Activated CD8-positive, alpha-beta memory T cell treated with anti-CD3 and anti-CD28 coated beads for 48 hours (primary cell): ENCODE measurements around the gene HS3ST6.
"Not testable (repeated sequence)": the region's sequence is repeated elsewhere in the genome, so short reads cannot be mapped to it uniquely, and the experiment has no call there.

Experiments used
- DNase-seq, 3 experiments: peaks; one replicate each; pipeline ENCODE4 v3.0.0-alpha.2; 2020; ENCODE audit warnings: low read depth in 2 of 3, low spot score in 2 of 3

Gene HS3ST6

DNA sequence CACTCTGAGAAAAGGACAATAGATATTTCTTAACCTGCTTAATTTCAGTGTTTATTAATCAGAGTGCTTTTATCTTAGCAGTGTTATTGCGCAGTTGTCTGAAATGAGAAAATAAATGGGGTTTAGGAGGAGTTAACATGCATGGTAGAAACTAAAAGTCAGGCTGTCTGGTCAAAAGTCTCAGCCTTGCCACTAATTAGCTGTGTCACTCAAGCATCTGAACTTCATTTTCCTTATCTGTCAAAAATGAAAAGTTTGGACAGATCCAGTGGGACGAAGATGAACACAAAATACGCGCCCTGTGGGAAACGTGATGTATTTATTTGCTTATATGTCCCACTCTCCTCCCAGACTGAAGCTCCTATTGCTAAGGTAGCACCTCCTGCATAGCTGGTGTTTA, 40.0 kb downstream of the HS3ST6 start:
- no peak for DNase-seq

DNA sequence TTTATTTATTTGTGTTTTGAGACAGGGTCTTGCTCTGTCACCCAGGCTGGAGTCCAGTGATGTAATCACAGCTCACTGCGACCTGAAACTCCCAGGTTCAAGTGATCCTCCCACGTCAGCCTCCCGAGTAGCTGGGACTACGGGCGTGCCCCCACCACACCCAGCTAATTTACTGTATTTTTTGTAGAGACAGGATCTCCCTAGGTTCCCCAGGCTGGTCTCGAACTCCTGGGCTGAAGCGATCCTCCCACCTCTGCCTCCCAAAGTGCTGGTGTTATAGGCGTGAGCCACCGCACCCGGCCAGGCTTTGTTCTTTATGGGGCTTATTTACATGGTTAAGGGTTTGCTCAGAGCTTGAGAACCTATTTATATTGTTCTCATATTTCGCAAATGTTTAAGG, 40.4 kb downstream of the HS3ST6 start:
- DNase-seq: no peak

DNA sequence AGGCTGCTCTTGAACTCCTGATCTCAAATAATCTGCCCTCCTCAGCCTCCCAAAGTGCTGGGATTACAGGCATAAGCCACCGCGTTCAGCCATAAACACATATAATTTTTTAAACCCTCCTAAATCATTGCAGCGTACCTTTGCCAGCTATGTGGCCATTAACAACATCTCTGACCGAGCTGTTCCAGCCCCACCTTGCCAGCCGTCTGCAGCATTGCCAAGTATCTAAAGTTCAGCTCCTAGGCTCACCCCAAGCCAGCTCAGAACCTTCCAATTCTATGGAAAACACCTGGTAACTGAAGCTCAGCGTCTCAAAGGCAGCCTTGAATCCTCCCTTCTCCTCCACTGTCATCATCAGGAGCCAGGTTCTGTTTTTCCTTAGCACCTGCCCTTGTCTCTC, 41.1 kb downstream of the HS3ST6 start:
- no peak for DNase-seq

DNA sequence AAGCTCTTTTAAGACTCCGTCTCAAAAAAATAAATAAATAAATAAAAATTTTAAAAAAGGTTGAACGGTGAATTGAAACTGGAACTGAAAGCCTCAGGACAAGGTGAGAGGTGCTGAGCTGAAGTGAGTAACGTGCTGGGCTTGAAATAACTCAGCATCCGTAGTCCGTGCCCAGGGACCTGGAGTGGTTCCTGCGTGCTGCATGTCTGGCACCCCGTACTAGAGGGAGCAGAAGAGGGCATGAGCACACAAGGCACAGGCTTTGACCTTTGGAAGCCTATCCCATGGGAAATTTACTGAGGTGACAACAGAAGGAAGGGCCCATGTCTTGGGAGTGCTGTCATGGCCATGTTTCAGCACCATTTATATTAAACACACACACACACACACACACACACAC, 41.7 kb downstream of the HS3ST6 start:
- no peak for DNase-seq

DNA sequence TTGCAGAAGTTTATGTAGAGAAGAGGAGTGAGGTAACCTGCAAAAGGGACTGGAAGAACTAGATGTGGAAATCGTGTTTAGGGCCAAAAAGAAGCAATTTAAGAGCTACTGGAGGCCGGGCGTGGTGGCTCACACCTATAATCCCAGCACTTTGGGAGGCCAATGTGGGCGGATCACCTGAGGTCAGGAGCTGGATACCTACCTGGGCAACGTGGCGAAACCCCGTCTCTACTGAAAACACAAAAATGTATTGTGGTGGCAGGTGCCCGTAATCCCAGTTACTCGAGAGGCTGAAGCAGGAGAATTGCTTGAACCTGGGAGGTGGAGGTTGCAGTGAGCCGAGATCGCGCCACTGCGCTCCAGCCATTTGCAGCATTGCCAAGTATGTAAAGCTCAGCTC, 42.1 kb downstream of the HS3ST6 start:
- not testable (repeated sequence) for DNase-seq

DNA sequence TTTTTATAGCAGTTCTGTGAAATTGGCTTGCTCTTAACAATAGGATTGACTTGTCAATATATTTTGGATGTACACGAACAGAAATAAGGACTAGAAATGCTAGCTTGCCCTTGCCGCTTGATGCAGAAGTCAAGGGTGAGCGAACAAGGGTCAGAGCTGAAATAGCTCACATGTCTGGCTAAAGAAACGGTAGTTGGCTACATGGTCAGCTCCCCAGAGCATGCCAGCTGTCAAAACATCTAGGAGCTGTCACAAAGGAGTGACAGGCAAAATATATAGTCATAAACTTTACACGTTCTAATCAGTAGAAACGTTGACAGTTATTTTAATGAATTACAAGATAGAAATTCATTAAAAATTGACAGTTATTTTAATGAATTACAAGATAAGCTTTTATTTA, 43.4 kb downstream of the HS3ST6 start:
- no peak for DNase-seq

DNA sequence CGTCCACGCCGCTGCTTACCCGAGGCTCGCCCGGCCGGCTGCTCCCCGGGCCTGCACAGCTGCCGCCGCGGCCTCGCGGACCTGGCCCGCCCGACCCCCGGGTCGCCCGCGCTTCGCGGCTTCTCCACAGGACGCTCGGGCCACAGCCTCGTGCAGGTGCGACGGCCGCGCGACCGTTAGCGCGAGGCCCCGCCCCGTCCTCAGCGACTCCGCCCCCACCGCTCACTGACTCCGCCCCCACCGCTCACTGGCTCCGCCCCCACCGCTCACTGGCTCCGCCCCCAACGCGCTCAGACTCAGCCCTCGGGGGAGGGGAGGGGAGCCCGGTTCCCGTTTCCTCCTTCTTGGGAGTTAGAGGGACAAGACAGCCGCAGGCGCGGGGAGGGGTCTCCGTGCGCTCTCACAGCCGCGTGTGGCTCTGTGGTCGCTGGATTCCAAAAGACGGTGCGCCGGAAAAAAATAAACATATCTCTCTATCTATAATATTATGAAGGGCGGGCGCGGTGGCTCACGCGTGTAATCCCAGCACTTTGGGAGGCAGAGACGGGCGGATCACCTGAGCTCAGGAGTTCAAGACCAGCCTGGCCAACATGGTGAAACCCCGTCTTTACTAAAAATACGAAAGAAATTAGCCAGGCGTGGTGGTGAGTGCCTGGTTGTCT, 46.1 kb downstream of the HS3ST6 start, which contains the start of gene MEIOB:
MEIOB (minus strand) TSS at position 191 of the 662 bp plus-strand sequence. CDS start 3,989 bp downstream, outside the sequence.
- DNase-seq: peak in 2 of 3 experiments; percentile 21 to 54

DNA sequence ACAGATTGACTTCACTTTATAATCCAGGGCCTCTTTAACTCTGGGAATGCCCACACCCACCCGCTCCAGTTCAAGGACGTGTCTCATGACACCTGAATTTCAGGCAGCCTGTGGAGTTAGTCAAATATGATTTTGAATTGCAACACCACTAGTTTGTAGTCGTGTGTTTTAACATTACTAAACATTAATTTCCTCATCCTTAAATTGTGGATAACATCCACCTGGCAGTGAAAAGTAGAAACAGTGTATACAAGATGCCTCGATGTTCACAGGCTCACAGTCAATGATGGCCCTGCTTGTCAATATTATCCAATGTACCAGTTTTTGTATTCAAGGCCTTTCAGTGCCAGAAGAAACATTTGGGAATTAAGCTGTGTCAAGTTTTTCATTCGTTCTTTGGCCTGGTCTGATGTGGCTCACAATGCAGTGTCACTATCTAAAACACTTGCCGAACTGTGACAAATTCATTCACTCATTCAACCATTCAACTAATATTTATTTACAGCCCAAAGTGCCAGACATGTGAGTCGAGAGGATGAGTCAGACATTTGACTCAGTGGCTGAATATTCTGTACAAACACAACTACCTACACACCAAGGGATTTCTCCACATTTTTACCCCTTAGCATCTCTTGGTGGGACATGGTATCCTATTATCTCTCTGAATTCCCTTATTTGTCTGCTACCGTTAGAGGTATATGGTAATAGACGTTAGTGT, 47.7 kb downstream of the HS3ST6 start:
- DNase-seq: no peak

DNA sequence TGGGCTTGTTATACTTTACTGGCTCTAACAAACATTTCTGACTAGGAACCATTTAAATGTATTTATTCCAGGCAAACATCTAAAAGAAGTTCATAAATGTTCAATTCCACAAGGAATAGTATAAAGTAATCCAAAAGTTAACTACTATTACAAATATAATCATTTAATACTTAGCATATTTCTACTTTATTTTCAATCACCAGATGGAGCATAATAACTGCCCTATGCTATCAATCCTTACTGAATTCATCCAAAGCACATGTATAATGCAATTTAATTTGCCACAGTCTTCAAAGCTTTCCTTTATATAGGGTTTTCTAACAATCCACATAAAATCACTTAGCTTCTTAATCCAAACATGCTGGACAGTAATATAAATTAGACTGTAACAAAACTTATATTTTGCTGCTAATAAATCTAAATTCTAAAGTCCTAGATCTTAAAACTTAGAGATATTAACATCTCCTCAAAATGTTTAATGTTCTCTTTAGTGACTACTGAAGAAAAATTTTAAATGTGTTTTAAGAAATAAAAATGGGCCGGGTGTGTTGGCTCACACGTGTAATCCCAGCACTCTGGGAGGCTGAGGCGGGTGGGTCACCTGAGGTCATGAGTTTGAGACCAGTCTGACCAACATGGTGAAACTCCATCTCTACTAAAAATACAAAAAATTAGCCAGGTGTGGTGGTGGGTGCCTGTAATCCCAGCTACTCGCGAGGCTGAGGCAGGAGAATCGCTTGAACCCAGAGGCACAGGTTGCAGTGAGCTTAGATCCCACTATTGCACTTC, 52.1 kb downstream of the HS3ST6 start:
- no peak for DNase-seq

DNA sequence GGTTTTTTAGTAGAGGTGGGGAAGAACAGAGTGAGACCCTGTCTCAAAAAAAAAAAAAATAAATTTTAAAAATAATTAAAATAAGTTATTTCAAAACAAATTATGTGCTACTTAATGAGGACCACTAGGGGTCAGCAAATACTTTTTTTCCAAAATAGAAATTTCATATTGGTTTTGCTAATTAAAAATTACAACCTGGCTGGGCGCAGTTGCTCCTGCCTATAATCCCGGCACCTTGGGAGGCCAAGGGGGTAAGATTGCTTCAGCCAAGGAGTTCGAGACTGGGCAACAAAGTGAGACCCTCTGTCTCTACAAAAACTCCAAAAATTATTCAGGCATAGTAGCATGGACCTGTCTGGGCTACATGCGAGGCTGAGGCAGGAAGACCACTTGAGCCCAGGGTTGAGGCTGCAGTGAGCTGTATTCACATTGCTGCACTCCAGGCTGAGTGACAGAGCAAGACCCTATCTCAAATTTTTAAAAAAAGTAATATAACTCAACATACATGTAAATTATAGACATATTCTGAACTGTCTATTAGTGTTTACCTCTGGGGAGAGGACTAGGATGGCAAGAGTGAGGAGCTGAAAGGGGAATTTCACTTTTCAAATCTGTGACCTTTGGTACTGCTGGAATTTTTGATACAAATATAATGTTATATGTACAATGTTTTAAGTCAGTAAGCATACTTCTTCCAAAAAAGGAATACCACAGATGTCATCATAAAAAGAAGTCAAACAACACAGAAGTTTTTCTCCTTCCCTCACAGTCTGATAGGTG, 54.3 kb downstream of the HS3ST6 start:
- DNase-seq: no peak

DNA sequence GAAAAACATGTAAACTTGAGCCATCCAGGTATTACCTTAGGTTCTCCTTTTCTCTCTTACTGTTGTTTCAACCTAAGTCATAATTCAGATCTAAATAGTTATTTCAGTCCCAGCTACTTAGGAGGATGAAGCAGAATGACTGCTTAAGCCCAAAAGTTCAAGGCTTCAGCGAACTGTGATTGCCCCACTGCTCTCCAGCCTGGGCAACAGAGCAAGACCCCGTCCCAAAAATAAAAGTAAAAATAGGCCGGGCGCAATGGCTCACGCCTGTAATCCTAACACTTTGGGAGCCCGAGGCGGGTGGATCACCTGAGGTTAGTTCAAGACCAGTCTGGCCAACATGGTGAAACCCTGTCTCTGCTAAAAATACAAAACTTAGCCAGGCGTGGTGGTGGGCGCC, 55.8 kb downstream of the HS3ST6 start:
- no peak for DNase-seq

DNA sequence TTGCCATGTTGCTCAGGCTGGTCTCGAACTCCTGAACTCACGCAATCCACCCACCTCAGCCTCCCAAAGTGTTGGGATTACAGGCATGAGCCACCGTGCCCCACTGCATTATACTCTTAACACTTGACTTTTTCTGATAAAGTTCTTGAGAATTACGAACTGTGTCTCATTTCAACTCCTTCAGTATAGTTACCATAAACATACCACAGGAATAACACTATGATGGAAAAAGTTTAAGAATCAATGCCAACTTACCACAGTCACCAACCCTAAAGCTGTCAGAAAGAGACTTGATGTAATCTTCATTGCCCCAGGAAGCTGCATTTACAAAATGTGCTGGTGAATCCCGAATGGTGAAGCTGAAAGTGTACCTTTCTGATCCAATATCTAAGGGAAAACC, 56.5 kb downstream of the HS3ST6 start:
- DNase-seq: no peak
